SH-SY5Y (cell line): Measurements from ENCODE around the gene PAX5.

Experiments
- GATA2 ChIP-seq: IDR thresholded peaks from 2 replicates; pipeline ENCODE4 v1.6.1; 2011; ENCODE audit warnings: mild to moderate bottlenecking, low read depth, low read length
- GATA3 ChIP-seq: IDR thresholded peaks from 2 replicates; pipeline ENCODE4 v1.6.1; 2011; ENCODE audit warnings: low read depth, mild to moderate bottlenecking, low read length, moderate library complexity

The PAX5 gene

GRCh38 chr9:36988848-36989247, 45.2 kb downstream of the PAX5 start:
- TF ChIP-seq GATA2 = no peak
- no peak for TF ChIP-seq GATA3

- TF ChIP-seq GATA3 (no peak), GATA2 (no peak)
Observed at GRCh38 chr9:36987891-36988290, 46.2 kb downstream of the PAX5 start.

GRCh38 chr9:36987409-36987808, 46.7 kb downstream of the PAX5 start:
- TF ChIP-seq GATA2 (no peak), GATA3 (no peak)

GRCh38 chr9:36986468-36987408, 47.3 kb downstream of the PAX5 start:
- TF ChIP-seq GATA2 (no peak), GATA3 (no peak)

- TF ChIP-seq GATA3 (no peak), GATA2 (no peak)
Observed at GRCh38 chr9:36985769-36986467, 48.1 kb downstream of the PAX5 start.

- TF ChIP-seq GATA3 (no peak), GATA2 (no peak)
Observed at GRCh38 chr9:36985061-36985768, 48.9 kb downstream of the PAX5 start.

GRCh38 chr9:36980148-36980974, 53.7 kb downstream of the PAX5 start:
- TF ChIP-seq GATA3 = no peak
- TF ChIP-seq GATA2 = no peak

- TF ChIP-seq GATA2 (no peak), GATA3 (no peak)
Observed at GRCh38 chr9:36976371-36977030, 57.6 kb downstream of the PAX5 start.

- TF ChIP-seq GATA2 (no peak), GATA3 (no peak)
Observed at GRCh38 chr9:36974731-36975130, 59.3 kb downstream of the PAX5 start.

GRCh38 chr9:36971935-36972488, 62.1 kb downstream of the PAX5 start:
- no peak for TF ChIP-seq GATA2
- TF ChIP-seq GATA3 = no peak

GRCh38 chr9:36970007-36970888, 63.8 kb downstream of the PAX5 start:
- TF ChIP-seq GATA3 (no peak), GATA2 (no peak)

- TF ChIP-seq GATA2 (no peak), GATA3 (no peak)
Observed at GRCh38 chr9:36969216-36969771, 64.8 kb downstream of the PAX5 start.
